Dendritic cell treated with granulocyte-macrophage colony-stimulating factor and Interleukin-4, amounts not matched to agents 40 ng/mL and 50 ng/mL, for 4 days (primary cell): Measurements from ENCODE around the gene FLAD1.

Experiments used
- H3K27ac Mint-ChIP-seq: one replicate; pipeline ENCODE4 v1.8.0; 2022; ENCODE audit warnings: mild to moderate bottlenecking, mixed read lengths
- H3K27me3 Mint-ChIP-seq: one replicate; pipeline ENCODE4 v1.8.0; 2022; ENCODE audit warnings: mild to moderate bottlenecking, mixed read lengths
- H3K36me3 Mint-ChIP-seq: one replicate; pipeline ENCODE4 v1.8.0; 2022; ENCODE audit warnings: low read depth, mixed read lengths
- H3K4me1 Mint-ChIP-seq: one replicate; pipeline ENCODE4 v1.8.0; 2022; ENCODE audit warnings: low read depth, mixed read lengths
- H3K4me3 Mint-ChIP-seq: one replicate; pipeline ENCODE4 v1.8.0; 2022; ENCODE audit warnings: mild to moderate bottlenecking, moderate library complexity, mixed read lengths
- H3K9me3 Mint-ChIP-seq: one replicate; pipeline ENCODE4 v1.8.0; 2022; ENCODE audit warnings: mixed read lengths
- intact Hi-C: fragments of 100-400 bp; cut with micrococcal nuclease; formaldehyde crosslinking; loops from one replicate; pipeline ENCODE4 v1.15.0; 2022

The FLAD1 gene

GRCh38 chr1:154958036-154958435 is 25.1 kb upstream of the FLAD1 start:
- H3K27me3 Mint-ChIP-seq, result no peaks in the 10 kb centered on the region
- H3K27ac Mint-ChIP-seq, result no peak overlapping the region
- intact Hi-C loops, result no loop called here
- H3K36me3 Mint-ChIP-seq, result peaks cover 44% of the 10 kb centered on the region
- peaks cover 81% of the 10 kb centered on the region for H3K4me1 Mint-ChIP-seq
- H3K9me3 Mint-ChIP-seq, result no peaks in the 10 kb centered on the region
- H3K4me3 Mint-ChIP-seq, result no peak overlapping the region

GRCh38 chr1:154958681-154959425 is 24.3 kb upstream of the FLAD1 start:
- no peak overlapping the region for H3K27ac Mint-ChIP-seq
- no peaks in the 10 kb centered on the region for H3K27me3 Mint-ChIP-seq
- peaks cover 80% of the 10 kb centered on the region for H3K4me1 Mint-ChIP-seq
- no peak overlapping the region for H3K4me3 Mint-ChIP-seq
- no peaks in the 10 kb centered on the region for H3K9me3 Mint-ChIP-seq
- intact Hi-C loops, result no loop called here
- peaks cover 48% of the 10 kb centered on the region for H3K36me3 Mint-ChIP-seq

GRCh38 chr1:154959426-154959780 is 23.7 kb upstream of the FLAD1 start:
- Mint-ChIP-seq H3K4me3 (no peak overlapping the region), H3K36me3 (peaks cover 54% of the 10 kb centered on the region), H3K4me1 (peaks cover 77% of the 10 kb centered on the region), H3K27ac (no peak overlapping the region), H3K9me3 (no peaks in the 10 kb centered on the region), H3K27me3 (no peaks in the 10 kb centered on the region)
- intact Hi-C loops, result no loop called here

- Mint-ChIP-seq H3K4me1 (peaks cover 71% of the 10 kb centered on the region), H3K4me3 (peak overlapping the region; percentile 87), H3K36me3 (peaks cover 65% of the 10 kb centered on the region), H3K27me3 (no peaks in the 10 kb centered on the region), H3K9me3 (no peaks in the 10 kb centered on the region), H3K27ac (peak overlapping the region; percentile 90)
- intact Hi-C loops, result loop anchor here (5.0 to 10.0 kb wide), 2 partner anchors 37 to 124 kb away; no protein-coding TSS in a partner anchor
Observed at GRCh38 chr1:154960446-154961136, 22.6 kb upstream of the FLAD1 start.

GRCh38 chr1:154961207-154962155 is 21.7 kb upstream of the FLAD1 start, which contains the start of gene PYGO2:
Gene PYGO2, minus strand, starts transcription at chr1:154961782. Its CDS starts 206 bp downstream, at chr1:154961576.
- Mint-ChIP-seq H3K36me3 (peaks cover 68% of the 10 kb centered on the region), H3K27me3 (no peaks in the 10 kb centered on the region), H3K4me1 (peaks cover 63% of the 10 kb centered on the region), H3K27ac (peak within 1 kb of the TSS; percentile 90), H3K4me3 (peak within 1 kb of the TSS; percentile 87), H3K9me3 (no peaks in the 10 kb centered on the region)
- intact Hi-C loops, result loop anchor here (5.0 to 10.0 kb wide), 2 partner anchors 36 to 123 kb away; no protein-coding TSS in a partner anchor

GRCh38 chr1:154962156-154962749 is 20.9 kb upstream of the FLAD1 start:
- Mint-ChIP-seq H3K27ac (peak overlapping the region; percentile 90), H3K4me1 (peaks cover 55% of the 10 kb centered on the region), H3K9me3 (no peaks in the 10 kb centered on the region), H3K4me3 (peak overlapping the region; percentile 87), H3K27me3 (no peaks in the 10 kb centered on the region), H3K36me3 (peaks cover 76% of the 10 kb centered on the region)
- intact Hi-C loops, result loop anchor here (5.0 to 10.0 kb wide), 2 partner anchors 35 to 123 kb away; no protein-coding TSS in a partner anchor

- H3K4me1 Mint-ChIP-seq, result peaks cover 54% of the 10 kb centered on the region
- intact Hi-C loops, result loop anchor here (5.0 to 10.0 kb wide), 2 partner anchors 34 to 122 kb away; no protein-coding TSS in a partner anchor
- H3K9me3 Mint-ChIP-seq, result no peaks in the 10 kb centered on the region
- peak overlapping the region; percentile 15 for H3K27ac Mint-ChIP-seq
- peaks cover 82% of the 10 kb centered on the region for H3K36me3 Mint-ChIP-seq
- H3K4me3 Mint-ChIP-seq, result no peak overlapping the region
- H3K27me3 Mint-ChIP-seq, result no peaks in the 10 kb centered on the region
Observed at GRCh38 chr1:154962795-154963330, 20.3 kb upstream of the FLAD1 start.

GRCh38 chr1:154963643-154964042 is 19.5 kb upstream of the FLAD1 start:
- H3K36me3 Mint-ChIP-seq, result peaks cover 83% of the 10 kb centered on the region
- no peaks in the 10 kb centered on the region for H3K9me3 Mint-ChIP-seq
- H3K27ac Mint-ChIP-seq, result peak overlapping the region; percentile 15
- H3K4me3 Mint-ChIP-seq, result no peak overlapping the region
- H3K4me1 Mint-ChIP-seq, result peaks cover 49% of the 10 kb centered on the region
- intact Hi-C loops, result loop anchor here (5.0 to 10.0 kb wide), 2 partner anchors 34 to 121 kb away; no protein-coding TSS in a partner anchor
- H3K27me3 Mint-ChIP-seq, result no peaks in the 10 kb centered on the region

- H3K4me3 Mint-ChIP-seq, result no peak overlapping the region
- peaks cover 45% of the 10 kb centered on the region for H3K4me1 Mint-ChIP-seq
- H3K27me3 Mint-ChIP-seq, result no peaks in the 10 kb centered on the region
- intact Hi-C loops, result loop anchor here (5.0 to 10.0 kb wide), 2 partner anchors 33 to 120 kb away; no protein-coding TSS in a partner anchor
- H3K36me3 Mint-ChIP-seq, result peaks cover 83% of the 10 kb centered on the region
- H3K9me3 Mint-ChIP-seq, result no peaks in the 10 kb centered on the region
- no peak overlapping the region for H3K27ac Mint-ChIP-seq
Observed at GRCh38 chr1:154964359-154964758, 18.8 kb upstream of the FLAD1 start.

- H3K27ac Mint-ChIP-seq, result no peak overlapping the region
- peaks cover 29% of the 10 kb centered on the region for H3K4me1 Mint-ChIP-seq
- intact Hi-C loops, result loop anchor here (10.0 kb wide), 1 partner anchor 119 kb away; no protein-coding TSS in a partner anchor
- no peaks in the 10 kb centered on the region for H3K9me3 Mint-ChIP-seq
- peaks cover 86% of the 10 kb centered on the region for H3K36me3 Mint-ChIP-seq
- no peak overlapping the region for H3K4me3 Mint-ChIP-seq
- H3K27me3 Mint-ChIP-seq, result no peaks in the 10 kb centered on the region
Observed at GRCh38 chr1:154966111-154966510, 17.0 kb upstream of the FLAD1 start.

- H3K36me3 Mint-ChIP-seq, result peaks cover 94% of the 10 kb centered on the region
- no peak overlapping the region for H3K27ac Mint-ChIP-seq
- no peaks in the 10 kb centered on the region for H3K27me3 Mint-ChIP-seq
- H3K4me1 Mint-ChIP-seq, result peaks cover 23% of the 10 kb centered on the region
- H3K9me3 Mint-ChIP-seq, result no peaks in the 10 kb centered on the region
- no peak overlapping the region for H3K4me3 Mint-ChIP-seq
- intact Hi-C loops, result loop anchor here (10.0 kb wide), 1 partner anchor 117 kb away; no protein-coding TSS in a partner anchor
Observed at GRCh38 chr1:154967331-154967950, 15.7 kb upstream of the FLAD1 start.

GRCh38 chr1:154968731-154969130 is 14.4 kb upstream of the FLAD1 start:
- H3K4me3 Mint-ChIP-seq, result no peak overlapping the region
- intact Hi-C loops, result loop anchor here (10.0 kb wide), 1 partner anchor 116 kb away; no protein-coding TSS in a partner anchor
- no peaks in the 10 kb centered on the region for H3K9me3 Mint-ChIP-seq
- H3K27ac Mint-ChIP-seq, result peak overlapping the region; percentile 52
- H3K27me3 Mint-ChIP-seq, result no peaks in the 10 kb centered on the region
- peaks cover 87% of the 10 kb centered on the region for H3K36me3 Mint-ChIP-seq
- H3K4me1 Mint-ChIP-seq, result peaks cover 11% of the 10 kb centered on the region
